ENCODE results near the gene HHIPL1. TPM values are rescaled to one million over a fixed set of nuclear protein-coding genes. Genes with fewer than 3 reads are reported as not detected.

HHIPL1 gene
- total RNA-seq, 6 donors from 2014 or later, result 0.61 to 2.2 (median 1.3) TPM

- Histone ChIP-seq H3K27ac (no peak overlapping the region), H3K9me3 (no peaks in the 10 kb centered on the region), H3K27me3 (no peaks in the 10 kb centered on the region), H3K36me3 (no peaks in the 10 kb centered on the region), H3K4me3 (no peak overlapping the region), H3K4me1 (peaks cover 0 to 8% (median 5%) of the 10 kb centered on the region in 4 donors)
- TF ChIP-seq CTCF (IDR thresholded peaks at IDR 0.05) (no peak), POLR2A (IDR thresholded peaks at IDR 0.05) (no peak), EP300 (IDR thresholded peaks at IDR 0.05) (no peak), POLR2AphosphoS5 (IDR thresholded peaks at IDR 0.05) (no peak)
- ATAC-seq (ENCODE audit: low FRiP score in 2 of 2) (no peak), DNase-seq (no peak)
- 69 to 83% methylated on average over 2 of the region's 2 CpGs for WGBS, 2 donors
Observed at GRCh38 chr14:99627100-99627499, 17.8 kb upstream of the HHIPL1 start.

GRCh38 chr14:99627510-99628381, 17.2 kb upstream of the HHIPL1 start:
- H3K4me1 ChIP-seq, result peaks cover 0 to 8% (median 5%) of the 10 kb centered on the region in 4 donors
- 78 to 86% methylated on average over 13 of the region's 13 CpGs for WGBS, 2 donors

GRCh38 chr14:99628887-99629618, 15.9 kb upstream of the HHIPL1 start:
- Histone ChIP-seq H3K36me3 (no peaks in the 10 kb centered on the region), H3K9me3 (no peaks in the 10 kb centered on the region), H3K4me1 (peaks cover 0 to 8% (median 5%) of the 10 kb centered on the region in 4 donors), H3K27ac (no peak overlapping the region), H3K4me3 (no peak overlapping the region), H3K27me3 (no peaks in the 10 kb centered on the region)
- ATAC-seq (ENCODE audit: low FRiP score in 2 of 2) (peak; percentile 77 to 91), DNase-seq (peak; percentile 82 to 93)
- no peak for TF ChIP-seq EP300 (IDR thresholded peaks at IDR 0.05)
- peak; percentile 95 to 98 (median 96) for TF ChIP-seq CTCF (IDR thresholded peaks at IDR 0.05)
- TF ChIP-seq POLR2AphosphoS5 (IDR thresholded peaks at IDR 0.05), result no peak
- no peak for TF ChIP-seq POLR2A (IDR thresholded peaks at IDR 0.05)
- 21 to 27% methylated on average over 15 to 20 of the region's 20 CpGs for WGBS, 2 donors

More at GRCh38 chr14:99627510-99628381, 17.2 kb upstream of the HHIPL1 start:
- no peak for TF ChIP-seq EP300 (IDR thresholded peaks at IDR 0.05)
- no peak for TF ChIP-seq CTCF (IDR thresholded peaks at IDR 0.05)
- ATAC-seq (ENCODE audit: low FRiP score in 2 of 2) (no peak), DNase-seq (no peak)
- Histone ChIP-seq H3K27ac (no peak overlapping the region), H3K4me3 (no peak overlapping the region), H3K27me3 (no peaks in the 10 kb centered on the region), H3K36me3 (no peaks in the 10 kb centered on the region), H3K9me3 (no peaks in the 10 kb centered on the region)

- no peak overlapping the region for H3K4me3 ChIP-seq
- TF ChIP-seq EP300 (IDR thresholded peaks at IDR 0.05) (no peak), CTCF (IDR thresholded peaks at IDR 0.05) (no peak), POLR2AphosphoS5 (IDR thresholded peaks at IDR 0.05) (no peak), POLR2A (IDR thresholded peaks at IDR 0.05) (no peak)
- no peaks in the 10 kb centered on the region for H3K36me3 ChIP-seq
- H3K27ac ChIP-seq, result no peak overlapping the region
- H3K27me3 ChIP-seq, result no peaks in the 10 kb centered on the region
- H3K9me3 ChIP-seq, result no peaks in the 10 kb centered on the region
- H3K4me1 ChIP-seq, result peaks cover 0 to 8% (median 5%) of the 10 kb centered on the region in 4 donors
- WGBS, 2 donors, result 72 to 81% methylated on average over 4 to 7 of the region's 8 CpGs
- no peak for DNase-seq
- ATAC-seq (ENCODE audit: low FRiP score in 2 of 2), result no peak
Observed at GRCh38 chr14:99630202-99630601, 14.7 kb upstream of the HHIPL1 start.
